H9 (cell line): Measurements from ENCODE around the gene BCAR1. TPM values are rescaled to one million over a fixed set of nuclear protein-coding genes. Genes with fewer than 3 reads are reported as not detected.

Experiments used
- DNase-seq: peaks from one replicate; pipeline ENCODE4 v3.0.0-alpha.2; 2017
- H2AFZ ChIP-seq: one replicate; pipeline ENCODE4 v1.6.1; 2013; ENCODE audit warnings: mild to moderate bottlenecking, low read length, control low read depth, moderate library complexity
- H2AK5ac ChIP-seq: 2 replicates; pipeline ENCODE4 v1.6.1; 2013; ENCODE audit warnings: low read length, control low read depth, mixed read lengths; ENCODE audit not compliant: insufficient read length
- H2BK120ac ChIP-seq: one replicate; pipeline ENCODE4 v1.6.1; 2013; ENCODE audit warnings: low read depth, mild to moderate bottlenecking, low read length, control low read depth, inconsistent platforms; ENCODE audit not compliant: poor library complexity, severe bottlenecking
- H2BK12ac ChIP-seq: 2 replicates; pipeline ENCODE4 v1.6.1; 2013; ENCODE audit warnings: low read length, control low read depth, mixed read lengths, low read depth; ENCODE audit not compliant: insufficient read length
- H2BK15ac ChIP-seq: 2 replicates; pipeline ENCODE4 v1.6.1; 2013; ENCODE audit warnings: low read depth, low read length, control low read depth
- H2BK20ac ChIP-seq: one replicate; pipeline ENCODE4 v1.6.1; 2013; ENCODE audit warnings: low read depth, mild to moderate bottlenecking, low read length, control low read depth, inconsistent platforms; ENCODE audit not compliant: poor library complexity, severe bottlenecking
- H2BK5ac ChIP-seq: 2 replicates; pipeline ENCODE4 v1.6.1; 2013; ENCODE audit warnings: low read length, control low read depth, mixed read lengths; ENCODE audit not compliant: insufficient read length
- H3K14ac ChIP-seq: 2 replicates; pipeline ENCODE4 v1.6.1; 2013; ENCODE audit warnings: low read length, control low read depth; ENCODE audit not compliant: insufficient read depth
- H3K18ac ChIP-seq: 2 replicates; pipeline ENCODE4 v1.6.1; 2013; ENCODE audit warnings: low read depth, mild to moderate bottlenecking, mixed read lengths, low read length, control low read depth; ENCODE audit not compliant: insufficient read length
- H3K23ac ChIP-seq: 2 replicates; pipeline ENCODE4 v1.6.1; 2013; ENCODE audit warnings: low read length, control low read depth, mixed read lengths, low read depth; ENCODE audit not compliant: insufficient read length
- H3K23me2 ChIP-seq: 2 replicates; pipeline ENCODE4 v1.6.1; 2013; ENCODE audit warnings: low read depth, mild to moderate bottlenecking, mixed read lengths, low read length, control low read depth; ENCODE audit not compliant: insufficient read length, poor library complexity, severe bottlenecking
- H3K27ac ChIP-seq: 2 replicates; pipeline ENCODE4 v1.5.1; 2013; ENCODE audit warnings: low read length, control low read depth, mixed read lengths, low read depth; ENCODE audit not compliant: insufficient read length
- H3K27me3 ChIP-seq: 2 replicates; pipeline ENCODE4 v1.6.1; 2013; ENCODE audit warnings: low read length, control low read depth, inconsistent platforms; ENCODE audit not compliant: insufficient read depth
- H3K4ac ChIP-seq: 2 replicates; pipeline ENCODE4 v1.6.1; 2013; ENCODE audit warnings: low read depth, mild to moderate bottlenecking, control low read depth, inconsistent platforms, low read length, moderate library complexity
- H3K4me1 ChIP-seq: 2 replicates; pipeline ENCODE4 v1.6.1; 2013; ENCODE audit warnings: low read length, control low read depth, inconsistent platforms; ENCODE audit not compliant: insufficient read depth
- H3K4me2 ChIP-seq: 2 replicates; pipeline ENCODE4 v1.6.1; 2013; ENCODE audit warnings: low read length, control low read depth, mixed read lengths; ENCODE audit not compliant: insufficient read length, insufficient read depth
- H3K56ac ChIP-seq: 2 replicates; pipeline ENCODE4 v1.6.1; 2013; ENCODE audit warnings: low read depth, mild to moderate bottlenecking, mixed read lengths, low read length, control low read depth; ENCODE audit not compliant: insufficient read length
- H3K79me1 ChIP-seq: 2 replicates; pipeline ENCODE4 v1.6.1; 2013; ENCODE audit warnings: low read depth, mild to moderate bottlenecking, moderate library complexity, low read length, control low read depth, inconsistent platforms; ENCODE audit not compliant: insufficient read depth, poor library complexity, severe bottlenecking
- H3K79me2 ChIP-seq: 2 replicates; pipeline ENCODE4 v1.6.1; 2013; ENCODE audit warnings: low read length, control low read depth, inconsistent platforms; ENCODE audit not compliant: insufficient read depth
- H3K9ac ChIP-seq: 2 replicates; pipeline ENCODE4 v1.6.1; 2013; ENCODE audit warnings: low read length, control low read depth, mixed read lengths; ENCODE audit not compliant: insufficient read length; ENCODE audit errors: extremely low read depth
- H3K9me3 ChIP-seq: one replicate; pipeline ENCODE4 v1.6.1; 2013; ENCODE audit warnings: low read depth, low read length, inconsistent platforms; ENCODE audit not compliant: control insufficient read depth
- H3T11ph ChIP-seq: one replicate; pipeline ENCODE4 v1.6.1; 2013; ENCODE audit warnings: mild to moderate bottlenecking, low read length, control low read depth, inconsistent platforms
- H4K20me1 ChIP-seq: one replicate; pipeline ENCODE4 v1.6.1; 2013; ENCODE audit not compliant: control insufficient read depth, insufficient read length, insufficient read depth
- H4K5ac ChIP-seq: 2 replicates; pipeline ENCODE4 v1.6.1; 2013; ENCODE audit warnings: low read depth, mild to moderate bottlenecking, mixed read lengths, low read length, control low read depth; ENCODE audit not compliant: insufficient read length
- H4K8ac ChIP-seq: replicated peaks from 2 replicates; pipeline ENCODE4 v1.6.1; 2013; ENCODE audit warnings: low read length, control low read depth, mixed read lengths, low read depth; ENCODE audit not compliant: insufficient read length
- H4K91ac ChIP-seq: 2 replicates; pipeline ENCODE4 v1.6.1; 2013; ENCODE audit warnings: low read depth, mild to moderate bottlenecking, moderate library complexity, mixed read lengths, low read length, control low read depth; ENCODE audit not compliant: insufficient read length
- H3K27ac Mint-ChIP-seq, 3 experiments: 2 replicates in 2 of 3; 3 replicates in 1 of 3; pipeline ENCODE4 v1.8.0; 2020 to 2021; ENCODE audit warnings: mixed read lengths in 3 of 3, mild to moderate bottlenecking in 1 of 3, moderate library complexity in 1 of 3
- H3K27me3 Mint-ChIP-seq: 2 replicates; pipeline ENCODE4 v1.8.0; 2021; ENCODE audit warnings: low read depth, mild to moderate bottlenecking, moderate library complexity, mixed read lengths
- H3K36me3 Mint-ChIP-seq, 3 experiments: 2 replicates in 2 of 3; 3 replicates in 1 of 3; pipeline ENCODE4 v1.8.0; 2020 to 2021; ENCODE audit warnings: low read depth in 3 of 3, mixed read lengths in 3 of 3; ENCODE audit not compliant: insufficient read depth in 1 of 3
- H3K4me1 Mint-ChIP-seq, 2 experiments: 2 replicates each; pipeline ENCODE4 v1.8.0; 2020; ENCODE audit warnings: mixed read lengths in 2 of 2
- H3K4me3 Mint-ChIP-seq, 2 experiments: 2 replicates in 1 of 2; 3 replicates in 1 of 2; pipeline ENCODE4 v1.8.0; 2020 to 2021; ENCODE audit warnings: mild to moderate bottlenecking in 2 of 2, mixed read lengths in 2 of 2, moderate library complexity in 1 of 2
- H3K9me3 Mint-ChIP-seq, 2 experiments: 2 replicates in 1 of 2; 3 replicates in 1 of 2; pipeline ENCODE4 v1.8.0; 2020; ENCODE audit warnings: mild to moderate bottlenecking in 2 of 2, mixed read lengths in 2 of 2, moderate library complexity in 1 of 2
- WGBS: extraction: QIAGEN DNeasy Blood & Tissue Kit; methylation state at CpG from one replicate; pipeline ENCODE4 v1.1.7; 2013; ENCODE audit warnings: missing lambda C conversion rate, low lambda C conversion rate, mixed read lengths; ENCODE audit not compliant: insufficient read length; ENCODE audit errors: extremely low coverage; 5-methylcytosine and 5-hydroxymethylcytosine counted together
- total RNA-seq: library from RNA; stranded (reverse); gene quantifications from 2 replicates; pipeline ENCODE4 v1.2.1, GENCODE V29; 2021
- TF ChIP-seq, protein P1 (sequence below): fragments of 200-600 bp; sonication (generic); conservative IDR thresholded peaks from 3 replicates; pipeline ENCODE4 v1.8.0; 2021; ENCODE audit warnings: antibody characterized with exemption, mild to moderate bottlenecking

The BCAR1 gene
- total RNA-seq, 1 experiment from 2014 or later = 97.1 TPM

DNA sequence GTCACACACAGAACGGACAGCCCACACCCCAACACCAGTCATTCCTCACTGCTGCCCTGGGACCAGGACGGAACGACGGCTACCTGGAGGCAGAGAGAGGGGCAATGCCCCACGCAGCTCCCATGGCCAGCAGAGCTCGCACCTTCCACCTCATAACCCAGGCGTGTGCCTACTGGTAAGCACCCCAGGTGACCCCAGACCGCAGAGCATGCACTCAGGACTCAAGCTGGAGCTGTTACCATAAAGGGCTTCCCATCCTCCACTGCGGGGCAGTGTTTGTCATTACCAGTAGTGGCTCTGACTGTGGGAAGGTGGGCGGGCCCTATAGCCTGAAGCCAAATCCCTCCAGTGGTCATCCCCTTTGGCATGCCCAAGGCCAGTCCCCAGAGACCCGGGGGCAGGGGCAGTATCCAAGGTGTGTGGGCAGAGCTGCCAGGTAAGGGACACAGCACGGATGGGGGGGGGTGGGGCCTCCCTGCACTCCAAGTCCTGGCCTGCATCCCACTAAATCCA, 4.7 kb upstream of the BCAR1 start:
- peak overlapping the region; percentile 55 to 93 (median 70); a peak in 4 of 7 replicates for H3K27ac Mint-ChIP-seq
- H3K27ac ChIP-seq = peak overlapping the region; percentile 8
- no peaks in the 10 kb centered on the region for H3K9me3 Mint-ChIP-seq

More for the DNA sequence above, 4.7 kb upstream of the BCAR1 start:
- peaks cover 16% of the 10 kb centered on the region; the same call in 1 of the 2 replicates for H3K79me2 ChIP-seq
- H3K9me3 ChIP-seq = no peaks in the 10 kb centered on the region
- WGBS = no CpG with 5 or more reads among the region's 12 CpGs
- no peak overlapping the region for H3K18ac ChIP-seq
- no peak overlapping the region for H2AFZ ChIP-seq
- H3K4me1 ChIP-seq = peaks cover 26% of the 10 kb centered on the region; the same call in 1 of the 2 replicates
- H2BK12ac ChIP-seq = no peak overlapping the region
- no peak overlapping the region for H2AK5ac ChIP-seq
- H2BK5ac ChIP-seq = no peak overlapping the region
- Mint-ChIP-seq H3K4me1 (peaks cover 65 to 70% of the 10 kb centered on the region in 2 experiments), H3K4me3 (no peak overlapping the region), H3K27me3 (no peaks in the 10 kb centered on the region), H3K36me3 (peaks cover 0 to 6% (median 0%) of the 10 kb centered on the region in 3 experiments; a peak in 2 of 7 replicates)
- no peak overlapping the region for H2BK120ac ChIP-seq
- H3K23me2 ChIP-seq = peaks cover 9% of the 10 kb centered on the region
- H3T11ph ChIP-seq = no peak overlapping the region
- H4K91ac ChIP-seq = no peak overlapping the region
- H3K9ac ChIP-seq = no peak overlapping the region
- no peak overlapping the region for H4K5ac ChIP-seq
- no peak overlapping the region for H3K56ac ChIP-seq
- H2BK20ac ChIP-seq = no peak overlapping the region
- no peaks in the 10 kb centered on the region for H3K27me3 ChIP-seq
- no peaks in the 10 kb centered on the region for H4K20me1 ChIP-seq
- H3K79me1 ChIP-seq = peaks cover 5% of the 10 kb centered on the region
- H4K8ac ChIP-seq = no peak overlapping the region
- DNase-seq = peak; percentile 49
- H3K14ac ChIP-seq = no peak overlapping the region
- TF ChIP-seq, protein P1, sequence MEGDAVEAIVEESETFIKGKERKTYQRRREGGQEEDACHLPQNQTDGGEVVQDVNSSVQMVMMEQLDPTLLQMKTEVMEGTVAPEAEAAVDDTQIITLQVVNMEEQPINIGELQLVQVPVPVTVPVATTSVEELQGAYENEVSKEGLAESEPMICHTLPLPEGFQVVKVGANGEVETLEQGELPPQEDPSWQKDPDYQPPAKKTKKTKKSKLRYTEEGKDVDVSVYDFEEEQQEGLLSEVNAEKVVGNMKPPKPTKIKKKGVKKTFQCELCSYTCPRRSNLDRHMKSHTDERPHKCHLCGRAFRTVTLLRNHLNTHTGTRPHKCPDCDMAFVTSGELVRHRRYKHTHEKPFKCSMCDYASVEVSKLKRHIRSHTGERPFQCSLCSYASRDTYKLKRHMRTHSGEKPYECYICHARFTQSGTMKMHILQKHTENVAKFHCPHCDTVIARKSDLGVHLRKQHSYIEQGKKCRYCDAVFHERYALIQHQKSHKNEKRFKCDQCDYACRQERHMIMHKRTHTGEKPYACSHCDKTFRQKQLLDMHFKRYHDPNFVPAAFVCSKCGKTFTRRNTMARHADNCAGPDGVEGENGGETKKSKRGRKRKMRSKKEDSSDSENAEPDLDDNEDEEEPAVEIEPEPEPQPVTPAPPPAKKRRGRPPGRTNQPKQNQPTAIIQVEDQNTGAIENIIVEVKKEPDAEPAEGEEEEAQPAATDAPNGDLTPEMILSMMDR = no peak
- H3K23ac ChIP-seq = no peak overlapping the region
- H3K4ac ChIP-seq = no peak overlapping the region
- H3K4me2 ChIP-seq = no peak overlapping the region
- H2BK15ac ChIP-seq = no peak overlapping the region
